Activated CD8-positive, alpha-beta memory T cell treated with anti-CD3 and anti-CD28 coated beads, Interleukin-2, amount 50 U/mL, for 48 hours (primary cell): ENCODE measurements around the gene ZNF311.

Experiments
- DNase-seq: peaks from one replicate; pipeline ENCODE4 v3.0.0-alpha.2; 2020

Gene ZNF311

GRCh38 chr6:29005183-29005885, at the start of gene ZNF311:
ZNF311 (minus strand) TSS chr6:29005315; CDS start chr6:29003954, 1,361 bp downstream.
- DNase-seq: no peak

- DNase-seq: no peak
Observed at GRCh38 chr6:29051680-29052079, 46.6 kb upstream of the ZNF311 start.

GRCh38 chr6:29045075-29045474, 40.0 kb upstream of the ZNF311 start, which contains the start of gene OR2W1:
OR2W1 (minus strand) TSS chr6:29045175; CDS start chr6:29045175, 0 bp downstream.
- no peak for DNase-seq

GRCh38 chr6:29035951-29036350, 30.8 kb upstream of the ZNF311 start:
- no peak for DNase-seq

GRCh38 chr6:29028821-29029220, 23.7 kb upstream of the ZNF311 start:
- DNase-seq: no peak

- DNase-seq: no peak
Observed at GRCh38 chr6:29025927-29026585, 20.9 kb upstream of the ZNF311 start.

GRCh38 chr6:29021434-29021833, 16.3 kb upstream of the ZNF311 start:
- no peak for DNase-seq

- no peak for DNase-seq
Observed at GRCh38 chr6:29019629-29020028, 14.5 kb upstream of the ZNF311 start.

- DNase-seq: no peak
Observed at GRCh38 chr6:29017428-29017802, 12.3 kb upstream of the ZNF311 start.

GRCh38 chr6:29016559-29017427, 11.7 kb upstream of the ZNF311 start:
- peak; percentile 93 for DNase-seq

GRCh38 chr6:29014729-29015608, 9.9 kb upstream of the ZNF311 start:
- DNase-seq: no peak

- peak; percentile 67 for DNase-seq
Observed at GRCh38 chr6:29011276-29011734, 6.2 kb upstream of the ZNF311 start.

GRCh38 chr6:29009358-29009757, 4.2 kb upstream of the ZNF311 start:
- no peak for DNase-seq

- no peak for DNase-seq
Observed at GRCh38 chr6:29008089-29008488, 3.0 kb upstream of the ZNF311 start.

GRCh38 chr6:28996844-28997510, 8.1 kb downstream of the ZNF311 start:
- no peak for DNase-seq

- DNase-seq: no peak
Observed at GRCh38 chr6:28995093-28995650, 9.9 kb downstream of the ZNF311 start.

- DNase-seq: peak; percentile 86
Observed at GRCh38 chr6:28988536-28989311, 16.4 kb downstream of the ZNF311 start.

GRCh38 chr6:28985462-28986164, 19.5 kb downstream of the ZNF311 start:
- no peak for DNase-seq

- DNase-seq: no peak
Observed at GRCh38 chr6:28983838-28984237, 21.3 kb downstream of the ZNF311 start.
